ENCODE measurements around the gene TMEM176A.

TMEM176A gene

GRCh38 chr7:150849204-150849775 lies 48.7 kb downstream of the TMEM176A start:
- no peak for TF ChIP-seq CTCF (IDR thresholded peaks at IDR 0.05; ENCODE audit: extremely low read depth, missing control alignments)
- no peak for DNase-seq (ENCODE audit: low spot score)

- no peak for TF ChIP-seq CTCF (IDR thresholded peaks at IDR 0.05; ENCODE audit: extremely low read depth, missing control alignments)
These were observed 49.7 kb downstream of the TMEM176A start for GRCh38 chr7:150850273-150850672.

GRCh38 chr7:150851492-150852370 lies 51.2 kb downstream of the TMEM176A start:
- DNase-seq (ENCODE audit: low spot score) = no peak
- no peak for TF ChIP-seq CTCF (IDR thresholded peaks at IDR 0.05; ENCODE audit: extremely low read depth, missing control alignments)

More at GRCh38 chr7:150850273-150850672, 49.7 kb downstream of the TMEM176A start:
- no peak for DNase-seq (ENCODE audit: low spot score)

- no peak for TF ChIP-seq CTCF (IDR thresholded peaks at IDR 0.05; ENCODE audit: extremely low read depth, missing control alignments)
- DNase-seq (ENCODE audit: low spot score) = no peak
These were observed 51.9 kb downstream of the TMEM176A start, which contains the start of gene AOC1 for GRCh38 chr7:150852371-150852905. TSS of gene AOC1 (plus strand) at chr7:150852517. CDS start at chr7:150856471, 3,954 bp downstream.

GRCh38 chr7:150854066-150855000 lies 53.8 kb downstream of the TMEM176A start:
- no peak for TF ChIP-seq CTCF (IDR thresholded peaks at IDR 0.05; ENCODE audit: extremely low read depth, missing control alignments)
- DNase-seq (ENCODE audit: low spot score) = no peak
